A549 (cell line): ENCODE measurements around the gene ROS1.

Experiments
- NFE2L2 ChIP-seq: fragments of 150-350 bp; conservative IDR thresholded peaks from 2 replicates; pipeline ENCODE4 v1.6.1; 2014; ENCODE audit warnings: low read length
- USF2 ChIP-seq: fragments of 450-650 bp; IDR thresholded peaks from 2 replicates; pipeline ENCODE4 v1.6.1; 2014; ENCODE audit warnings: antibody characterized with exemption

- TF ChIP-seq USF2 (no peak), NFE2L2 (no peak)
Measured at GRCh38 chr6:117265410-117266256, 160.1 kb downstream of the ROS1 start, which contains the start of gene VGLL2.
